Neural progenitor cell (in vitro differentiated cells): ENCODE data around the gene FAM180A. TPM values are rescaled to one million over a fixed set of nuclear protein-coding genes. Genes with fewer than 3 reads are reported as not detected.

Source experiments
- DNase-seq: peaks from one replicate; pipeline ENCODE4 v3.0.0-alpha.2; 2016; ENCODE audit warnings: low spot score
- H2AFZ ChIP-seq: fragments of 200-600 bp; sonication (generic); replicated peaks from 2 replicates; pipeline ENCODE4 v1.6.1; 2016; ENCODE audit warnings: antibody characterized with exemption
- H3F3A ChIP-seq: fragments of 200-600 bp; sonication (generic); 2 replicates; pipeline ENCODE4 v1.6.1; 2016; ENCODE audit warnings: antibody characterized with exemption, low read depth
- H3K27ac ChIP-seq: fragments of 200-600 bp; sonication (generic); 2 replicates; pipeline ENCODE4 v1.5.1; 2016; ENCODE audit warnings: mild to moderate bottlenecking
- H3K27me3 ChIP-seq: fragments of 200-600 bp; sonication (generic); 2 replicates; pipeline ENCODE4 v1.6.1; 2016; ENCODE audit warnings: mild to moderate bottlenecking, moderate library complexity
- H3K36me3 ChIP-seq: fragments of 200-600 bp; sonication (generic); 2 replicates; pipeline ENCODE4 v1.5.1; 2016
- H3K4me1 ChIP-seq: fragments of 200-600 bp; sonication (generic); 2 replicates; pipeline ENCODE4 v1.6.1; 2016; ENCODE audit warnings: mixed run types
- H3K4me2 ChIP-seq: fragments of 200-600 bp; sonication (generic); 2 replicates; pipeline ENCODE4 v1.6.1; 2016
- H3K4me3 ChIP-seq: fragments of 200-600 bp; sonication (generic); 2 replicates; pipeline ENCODE4 v1.5.1; 2016
- H3K79me2 ChIP-seq: fragments of 200-600 bp; sonication (generic); 2 replicates; pipeline ENCODE4 v1.6.1; 2016; ENCODE audit warnings: low read depth
- H3K9ac ChIP-seq: fragments of 200-600 bp; sonication (generic); 2 replicates; pipeline ENCODE4 v1.6.1; 2016
- H3K9me3 ChIP-seq: fragments of 200-600 bp; sonication (generic); 2 replicates; pipeline ENCODE4 v1.5.1; 2016; ENCODE audit warnings: low read depth
- H4K20me1 ChIP-seq: fragments of 200-600 bp; sonication (generic); 2 replicates; pipeline ENCODE4 v1.6.1; 2016; ENCODE audit warnings: low read depth
- H3K27ac Mint-ChIP-seq: 3 replicates; pipeline ENCODE4 v1.8.0; 2021; ENCODE audit warnings: mixed read lengths
- H3K27me3 Mint-ChIP-seq: 2 replicates; pipeline ENCODE4 v1.8.0; 2022; ENCODE audit warnings: low read depth, mild to moderate bottlenecking, inconsistent platforms, moderate library complexity, mixed read lengths; ENCODE audit not compliant: insufficient read depth
- H3K36me3 Mint-ChIP-seq: 3 replicates; pipeline ENCODE4 v1.8.0; 2021; ENCODE audit warnings: mixed read lengths
- H3K4me1 Mint-ChIP-seq: 3 replicates; pipeline ENCODE4 v1.8.0; 2021; ENCODE audit warnings: mixed read lengths
- H3K4me3 Mint-ChIP-seq: 3 replicates; pipeline ENCODE4 v1.8.0; 2021; ENCODE audit warnings: mild to moderate bottlenecking, moderate library complexity, mixed read lengths
- H3K9me3 Mint-ChIP-seq: 3 replicates; pipeline ENCODE4 v1.8.0; 2020; ENCODE audit warnings: mixed read lengths
- EZH2 ChIP-seq: fragments of 200-600 bp; sonication (generic); IDR thresholded peaks from 2 replicates; pipeline ENCODE4 v1.6.1; 2017; ENCODE audit warnings: antibody characterized with exemption, mild to moderate bottlenecking, moderate library complexity
- EZH2phosphoT487 ChIP-seq: fragments of 200-600 bp; sonication (generic); IDR thresholded peaks from 2 replicates; pipeline ENCODE4 v1.6.1; 2017; ENCODE audit warnings: antibody characterized with exemption
- total RNA-seq: library from RNA; depleted of rRNA; stranded (reverse); fragments of >200 nt; gene quantifications from 2 replicates; pipeline ENCODE4 v1.2.3, GENCODE V29; 2015; ENCODE audit warnings: low replicate concordance
- TF ChIP-seq, protein P1 (sequence below): fragments of 200-600 bp; sonication (generic); IDR thresholded peaks from 2 replicates; pipeline ENCODE4 v1.5.1; 2017; ENCODE audit warnings: antibody characterized with exemption, mild to moderate bottlenecking

The FAM180A gene
- total RNA-seq, 1 donor from 2014 or later = not detected

DNA sequence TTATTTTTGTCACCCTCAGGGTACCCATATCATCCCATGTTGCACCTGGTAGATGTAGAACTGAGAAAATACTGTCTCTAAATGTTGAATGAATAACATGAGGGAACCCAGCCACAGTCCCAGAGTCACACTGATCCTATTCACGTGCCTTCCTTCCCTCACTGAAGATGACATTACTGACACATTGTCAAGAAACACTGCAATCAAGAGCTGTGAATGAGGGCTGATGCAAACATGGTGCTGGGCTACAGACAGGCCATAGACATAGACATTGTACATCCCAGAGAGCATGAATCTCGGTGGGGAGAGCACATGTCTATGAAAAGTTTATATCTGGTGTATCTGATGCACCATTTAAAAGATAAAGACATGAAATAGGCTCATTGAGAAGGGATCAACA is 30.4 kb downstream of the FAM180A start:
- no peaks in the 10 kb centered on the region for H3F3A ChIP-seq
- TF ChIP-seq EZH2phosphoT487 (no peak), EZH2 (no peak)
- TF ChIP-seq, protein P1, sequence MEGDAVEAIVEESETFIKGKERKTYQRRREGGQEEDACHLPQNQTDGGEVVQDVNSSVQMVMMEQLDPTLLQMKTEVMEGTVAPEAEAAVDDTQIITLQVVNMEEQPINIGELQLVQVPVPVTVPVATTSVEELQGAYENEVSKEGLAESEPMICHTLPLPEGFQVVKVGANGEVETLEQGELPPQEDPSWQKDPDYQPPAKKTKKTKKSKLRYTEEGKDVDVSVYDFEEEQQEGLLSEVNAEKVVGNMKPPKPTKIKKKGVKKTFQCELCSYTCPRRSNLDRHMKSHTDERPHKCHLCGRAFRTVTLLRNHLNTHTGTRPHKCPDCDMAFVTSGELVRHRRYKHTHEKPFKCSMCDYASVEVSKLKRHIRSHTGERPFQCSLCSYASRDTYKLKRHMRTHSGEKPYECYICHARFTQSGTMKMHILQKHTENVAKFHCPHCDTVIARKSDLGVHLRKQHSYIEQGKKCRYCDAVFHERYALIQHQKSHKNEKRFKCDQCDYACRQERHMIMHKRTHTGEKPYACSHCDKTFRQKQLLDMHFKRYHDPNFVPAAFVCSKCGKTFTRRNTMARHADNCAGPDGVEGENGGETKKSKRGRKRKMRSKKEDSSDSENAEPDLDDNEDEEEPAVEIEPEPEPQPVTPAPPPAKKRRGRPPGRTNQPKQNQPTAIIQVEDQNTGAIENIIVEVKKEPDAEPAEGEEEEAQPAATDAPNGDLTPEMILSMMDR = no peak
- H3K4me1 Mint-ChIP-seq = peaks cover 47% of the 10 kb centered on the region
- no peak overlapping the region for H3K4me3 ChIP-seq
- H3K27ac Mint-ChIP-seq = no peak overlapping the region
- H3K4me2 ChIP-seq = no peak overlapping the region
- H3K9ac ChIP-seq = no peak overlapping the region
- H3K27me3 ChIP-seq = no peaks in the 10 kb centered on the region
- peaks cover 10% of the 10 kb centered on the region for H3K27me3 Mint-ChIP-seq
- H3K9me3 Mint-ChIP-seq = no peaks in the 10 kb centered on the region
- H3K36me3 ChIP-seq = no peaks in the 10 kb centered on the region
- H2AFZ ChIP-seq = no peak overlapping the region
- DNase-seq = no peak
- H3K79me2 ChIP-seq = no peaks in the 10 kb centered on the region
- H3K4me3 Mint-ChIP-seq = no peak overlapping the region
- H3K4me1 ChIP-seq = peaks cover 18% of the 10 kb centered on the region
- no peak overlapping the region for H3K27ac ChIP-seq
- no peaks in the 10 kb centered on the region for H3K9me3 ChIP-seq
- no peaks in the 10 kb centered on the region for H4K20me1 ChIP-seq
- no peaks in the 10 kb centered on the region for H3K36me3 Mint-ChIP-seq

DNA sequence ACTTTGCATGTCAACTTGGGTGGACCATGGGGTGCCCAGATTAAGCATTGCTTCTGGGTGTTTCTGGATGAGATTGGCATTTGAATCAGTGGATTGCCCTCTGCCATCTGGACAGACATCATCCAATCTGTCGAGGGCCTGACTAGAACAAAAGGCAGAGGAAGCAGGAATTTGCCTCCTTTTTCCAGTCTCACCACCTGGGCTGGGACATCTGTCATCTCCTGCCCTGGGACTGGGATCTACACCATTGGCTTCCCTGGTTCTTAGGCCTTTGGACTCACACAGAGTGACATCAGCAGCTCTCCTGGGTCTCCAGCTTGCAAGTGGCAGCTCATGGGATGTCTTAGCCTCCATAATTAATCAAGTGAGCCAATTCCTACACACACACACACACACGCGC is 30.9 kb downstream of the FAM180A start:
- TF ChIP-seq, protein P1 = no peak
- no peak for TF ChIP-seq EZH2
- no peak for TF ChIP-seq EZH2phosphoT487

DNA sequence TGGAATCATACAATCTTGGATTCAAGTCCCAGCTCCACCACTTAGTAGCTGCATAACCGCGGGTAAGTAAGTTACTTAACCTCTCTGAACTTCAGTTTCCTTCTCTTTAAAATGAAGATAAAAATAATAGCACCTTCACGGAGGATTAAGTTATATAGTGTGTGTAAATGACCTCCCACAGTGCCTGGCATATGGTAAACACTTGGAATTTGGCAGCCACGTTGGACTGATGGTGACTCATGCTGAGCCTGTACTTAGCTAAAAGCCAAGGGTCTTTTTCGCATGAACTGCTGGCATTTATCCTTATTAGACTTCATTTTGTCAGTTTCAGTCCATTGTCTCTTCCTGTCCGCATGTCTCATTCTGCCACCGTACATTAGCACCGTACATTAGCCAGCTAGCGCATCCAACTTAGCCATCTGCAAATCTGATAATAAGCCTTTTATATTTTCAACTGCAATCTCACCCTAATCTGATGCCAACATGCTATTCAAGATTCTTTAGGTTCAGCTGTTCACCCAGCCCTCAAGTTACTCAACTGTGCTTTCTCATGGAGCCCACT is 31.9 kb downstream of the FAM180A start:
- Mint-ChIP-seq H3K27ac (no peak overlapping the region), H3K27me3 (peaks cover 10% of the 10 kb centered on the region), H3K36me3 (no peaks in the 10 kb centered on the region), H3K4me1 (peaks cover 60% of the 10 kb centered on the region), H3K9me3 (no peaks in the 10 kb centered on the region), H3K4me3 (no peak overlapping the region)
- no peaks in the 10 kb centered on the region for H3F3A ChIP-seq
- no peak for DNase-seq
- H3K27me3 ChIP-seq = no peaks in the 10 kb centered on the region
- H3K9ac ChIP-seq = no peak overlapping the region
- no peaks in the 10 kb centered on the region for H3K9me3 ChIP-seq
- no peaks in the 10 kb centered on the region for H3K36me3 ChIP-seq
- TF ChIP-seq EZH2 (no peak), EZH2phosphoT487 (no peak)
- TF ChIP-seq, protein P1 = no peak
- H3K4me1 ChIP-seq = peaks cover 18% of the 10 kb centered on the region
- no peaks in the 10 kb centered on the region for H4K20me1 ChIP-seq
- H3K4me3 ChIP-seq = no peak overlapping the region
- no peak overlapping the region for H3K4me2 ChIP-seq
- H3K79me2 ChIP-seq = no peaks in the 10 kb centered on the region
- no peak overlapping the region for H3K27ac ChIP-seq
- no peak overlapping the region for H2AFZ ChIP-seq

More for the DNA sequence above, 30.9 kb downstream of the FAM180A start:
- Histone ChIP-seq H3F3A (no peaks in the 10 kb centered on the region), H3K9ac (no peak overlapping the region), H3K9me3 (no peaks in the 10 kb centered on the region), H3K79me2 (no peaks in the 10 kb centered on the region), H3K36me3 (no peaks in the 10 kb centered on the region), H2AFZ (no peak overlapping the region), H3K4me2 (no peak overlapping the region), H3K4me1 (peaks cover 18% of the 10 kb centered on the region), H4K20me1 (no peaks in the 10 kb centered on the region), H3K27me3 (no peaks in the 10 kb centered on the region), H3K4me3 (no peak overlapping the region), H3K27ac (no peak overlapping the region)
- Mint-ChIP-seq H3K4me3 (no peak overlapping the region), H3K27ac (no peak overlapping the region), H3K36me3 (no peaks in the 10 kb centered on the region), H3K4me1 (peaks cover 52% of the 10 kb centered on the region), H3K9me3 (no peaks in the 10 kb centered on the region), H3K27me3 (peaks cover 10% of the 10 kb centered on the region)
- no peak for DNase-seq
